Measurements from ENCODE around the gene ESPN. TPM values are rescaled to one million over a fixed set of nuclear protein-coding genes. Genes with fewer than 3 reads are reported as not detected.

The ESPN gene
- total RNA-seq, 1 donor from 2014 or later = 0.36 TPM

DNA sequence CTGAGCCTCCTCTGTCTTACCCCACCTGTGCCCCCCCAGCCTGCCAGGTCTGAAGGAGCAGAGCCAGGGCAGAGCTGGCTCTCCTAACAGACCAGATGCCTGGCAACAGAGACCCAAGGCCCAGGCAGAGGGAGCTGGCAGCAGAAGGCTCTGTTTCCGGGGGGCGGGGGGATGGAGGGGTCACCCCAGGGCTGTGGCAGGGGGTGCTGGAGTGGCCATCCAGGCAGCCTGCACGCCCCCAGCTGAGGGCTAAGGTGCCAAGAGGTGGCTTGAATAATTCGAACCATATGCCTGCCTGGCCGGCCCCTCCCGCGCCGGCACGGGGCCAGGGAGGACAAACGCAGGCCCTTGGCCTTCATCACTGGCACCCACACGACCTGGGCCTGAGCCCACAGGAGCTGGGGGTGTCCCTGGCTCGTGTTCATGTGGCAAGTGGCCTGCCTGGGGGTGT is 82.9 kb downstream of the ESPN start:
- Mint-ChIP-seq H3K4me3 (ENCODE audit: unreplicated experiment) (no peak overlapping the region), H3K27ac (ENCODE audit: unreplicated experiment) (no peak overlapping the region), H3K9me3 (ENCODE audit: unreplicated experiment) (no peaks in the 10 kb centered on the region), H3K4me1 (ENCODE audit: unreplicated experiment) (no peaks in the 10 kb centered on the region), H3K27me3 (ENCODE audit: unreplicated experiment) (peaks cover 12% of the 10 kb centered on the region), H3K36me3 (ENCODE audit: low read depth, unreplicated experiment) (no peaks in the 10 kb centered on the region)
- TF ChIP-seq, protein P1, sequence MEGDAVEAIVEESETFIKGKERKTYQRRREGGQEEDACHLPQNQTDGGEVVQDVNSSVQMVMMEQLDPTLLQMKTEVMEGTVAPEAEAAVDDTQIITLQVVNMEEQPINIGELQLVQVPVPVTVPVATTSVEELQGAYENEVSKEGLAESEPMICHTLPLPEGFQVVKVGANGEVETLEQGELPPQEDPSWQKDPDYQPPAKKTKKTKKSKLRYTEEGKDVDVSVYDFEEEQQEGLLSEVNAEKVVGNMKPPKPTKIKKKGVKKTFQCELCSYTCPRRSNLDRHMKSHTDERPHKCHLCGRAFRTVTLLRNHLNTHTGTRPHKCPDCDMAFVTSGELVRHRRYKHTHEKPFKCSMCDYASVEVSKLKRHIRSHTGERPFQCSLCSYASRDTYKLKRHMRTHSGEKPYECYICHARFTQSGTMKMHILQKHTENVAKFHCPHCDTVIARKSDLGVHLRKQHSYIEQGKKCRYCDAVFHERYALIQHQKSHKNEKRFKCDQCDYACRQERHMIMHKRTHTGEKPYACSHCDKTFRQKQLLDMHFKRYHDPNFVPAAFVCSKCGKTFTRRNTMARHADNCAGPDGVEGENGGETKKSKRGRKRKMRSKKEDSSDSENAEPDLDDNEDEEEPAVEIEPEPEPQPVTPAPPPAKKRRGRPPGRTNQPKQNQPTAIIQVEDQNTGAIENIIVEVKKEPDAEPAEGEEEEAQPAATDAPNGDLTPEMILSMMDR (IDR thresholded peaks at IDR 0.05; ENCODE audit: unreplicated experiment) = no peak
- no peak for DNase-seq (ENCODE audit: low spot score)

DNA sequence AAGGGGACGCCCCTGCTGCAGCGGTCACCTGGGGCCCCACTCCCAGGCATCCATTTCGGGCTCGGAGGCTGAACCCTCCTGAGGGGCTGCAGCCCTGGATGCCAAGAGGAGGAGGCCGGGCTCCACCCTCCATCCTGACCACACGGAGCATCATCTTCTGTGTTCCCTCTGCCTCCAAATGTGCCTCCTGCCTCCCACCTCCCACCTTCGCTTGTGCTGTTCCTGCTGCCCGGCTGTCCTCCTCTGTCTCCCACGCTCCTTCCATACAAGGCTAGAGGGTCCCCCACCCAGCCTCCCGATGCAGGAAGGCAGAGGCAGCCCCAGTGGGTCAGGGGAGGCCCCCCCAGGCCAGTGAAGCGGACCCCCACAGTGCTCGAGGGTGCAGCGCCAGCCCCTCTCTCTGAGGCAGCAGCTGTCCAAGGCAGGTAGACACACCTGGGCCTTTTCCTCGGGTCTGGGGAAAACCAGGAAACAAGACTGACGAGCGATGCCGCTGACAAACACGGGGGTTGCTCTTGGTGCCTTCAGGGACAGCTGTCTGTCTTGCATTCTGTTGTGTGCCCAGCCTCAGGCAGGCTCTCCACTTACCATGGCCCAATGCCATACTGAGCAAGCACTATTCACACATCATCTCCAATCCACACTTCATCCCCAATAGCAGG is 83.7 kb downstream of the ESPN start:
- H3K27ac Mint-ChIP-seq (ENCODE audit: unreplicated experiment) = no peak overlapping the region
- H3K27me3 Mint-ChIP-seq (ENCODE audit: unreplicated experiment) = peaks cover 12% of the 10 kb centered on the region
- no peak for DNase-seq (ENCODE audit: low spot score)
- no peaks in the 10 kb centered on the region for H3K4me1 Mint-ChIP-seq (ENCODE audit: unreplicated experiment)
- TF ChIP-seq, protein P1 (IDR thresholded peaks at IDR 0.05; ENCODE audit: unreplicated experiment) = no peak
- H3K36me3 Mint-ChIP-seq (ENCODE audit: low read depth, unreplicated experiment) = no peaks in the 10 kb centered on the region
- no peak overlapping the region for H3K4me3 Mint-ChIP-seq (ENCODE audit: unreplicated experiment)
- H3K9me3 Mint-ChIP-seq (ENCODE audit: unreplicated experiment) = no peaks in the 10 kb centered on the region

DNA sequence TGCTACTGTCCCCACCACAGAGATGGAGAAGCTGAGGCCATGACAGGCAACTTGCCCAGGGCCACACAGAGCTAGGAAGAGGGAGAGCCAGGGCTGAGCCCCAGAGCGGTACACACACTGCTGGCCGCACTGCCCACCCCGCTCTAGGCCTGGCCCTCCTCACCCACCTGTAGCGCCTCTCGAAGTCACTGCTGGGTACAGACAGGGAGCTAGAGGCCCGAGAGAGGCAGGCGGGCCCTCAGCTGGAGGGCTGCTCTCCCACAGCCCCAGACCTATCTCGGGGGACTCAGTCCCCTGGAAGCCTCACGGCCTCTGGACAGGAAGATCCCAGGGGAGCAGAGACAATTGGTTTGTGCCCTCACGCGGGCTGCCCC is 84.2 kb downstream of the ESPN start:
- H3K9me3 Mint-ChIP-seq (ENCODE audit: unreplicated experiment) = no peaks in the 10 kb centered on the region
- no peaks in the 10 kb centered on the region for H3K36me3 Mint-ChIP-seq (ENCODE audit: low read depth, unreplicated experiment)
- TF ChIP-seq, protein P1 (IDR thresholded peaks at IDR 0.05; ENCODE audit: unreplicated experiment) = no peak
- H3K27me3 Mint-ChIP-seq (ENCODE audit: unreplicated experiment) = peaks cover 12% of the 10 kb centered on the region
- no peak for DNase-seq (ENCODE audit: low spot score)
- H3K4me1 Mint-ChIP-seq (ENCODE audit: unreplicated experiment) = no peaks in the 10 kb centered on the region
- H3K4me3 Mint-ChIP-seq (ENCODE audit: unreplicated experiment) = no peak overlapping the region
- H3K27ac Mint-ChIP-seq (ENCODE audit: unreplicated experiment) = no peak overlapping the region

DNA sequence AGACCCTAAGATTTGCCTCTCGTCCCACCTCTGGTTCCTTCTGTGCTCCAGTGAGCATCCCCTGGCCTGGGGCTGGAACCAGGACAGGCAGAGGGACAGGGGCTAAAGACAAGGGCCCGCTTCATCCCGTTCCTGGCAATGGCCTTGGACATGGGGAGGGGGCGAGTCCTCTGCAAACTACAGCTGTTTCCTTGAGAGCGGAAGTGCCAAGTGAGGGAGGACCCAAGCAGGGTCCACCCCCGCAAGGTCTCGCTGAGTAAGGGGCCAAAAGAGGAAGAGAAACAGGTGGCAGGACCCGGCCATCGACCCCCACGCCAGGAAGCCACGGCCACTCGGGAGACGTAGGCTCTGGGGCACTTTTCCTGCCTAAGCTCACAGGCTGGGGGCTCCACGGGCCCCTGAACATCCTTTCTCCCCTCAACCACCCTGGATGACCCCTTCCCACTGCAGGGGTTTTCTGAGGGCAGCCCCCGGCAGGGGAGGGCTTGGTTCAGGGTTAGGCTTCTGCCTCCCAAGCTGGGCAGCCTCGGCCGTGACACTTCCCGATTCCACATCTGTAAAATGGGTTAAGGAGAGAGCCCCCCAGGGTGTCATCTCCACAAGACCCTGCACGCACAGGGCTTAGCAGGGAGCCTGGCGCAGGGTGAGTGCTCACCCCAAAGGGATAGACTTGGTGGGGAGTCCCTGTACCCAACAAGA is 84.8 kb downstream of the ESPN start:
- Mint-ChIP-seq H3K4me1 (ENCODE audit: unreplicated experiment) (no peaks in the 10 kb centered on the region), H3K9me3 (ENCODE audit: unreplicated experiment) (no peaks in the 10 kb centered on the region), H3K27me3 (ENCODE audit: unreplicated experiment) (peaks cover 12% of the 10 kb centered on the region), H3K27ac (ENCODE audit: unreplicated experiment) (no peak overlapping the region), H3K4me3 (ENCODE audit: unreplicated experiment) (no peak overlapping the region), H3K36me3 (ENCODE audit: low read depth, unreplicated experiment) (no peaks in the 10 kb centered on the region)
- TF ChIP-seq, protein P1 (IDR thresholded peaks at IDR 0.05; ENCODE audit: unreplicated experiment) = no peak
- no peak for DNase-seq (ENCODE audit: low spot score)

DNA sequence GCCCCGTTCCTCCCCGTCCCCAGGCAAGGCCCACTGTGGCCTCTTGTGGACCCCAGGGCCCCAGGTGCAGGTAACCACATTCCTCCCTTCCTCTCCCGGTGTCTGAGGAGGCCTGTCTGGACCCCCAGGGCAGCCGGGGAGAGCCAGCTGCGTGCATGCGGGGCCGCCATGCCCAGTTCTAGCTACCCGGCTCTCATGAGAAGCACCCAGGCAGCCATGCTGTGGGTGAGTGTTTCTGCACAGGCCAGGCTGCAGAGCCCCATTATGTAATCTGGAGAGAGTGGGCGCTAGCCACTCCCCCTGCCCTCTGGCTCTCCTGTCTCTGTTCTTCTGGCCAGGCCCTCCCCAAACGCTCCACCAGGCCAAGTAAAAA is 85.3 kb downstream of the ESPN start:
- TF ChIP-seq, protein P1 (IDR thresholded peaks at IDR 0.05; ENCODE audit: unreplicated experiment) = no peak
- no peaks in the 10 kb centered on the region for H3K36me3 Mint-ChIP-seq (ENCODE audit: low read depth, unreplicated experiment)
- H3K9me3 Mint-ChIP-seq (ENCODE audit: unreplicated experiment) = no peaks in the 10 kb centered on the region
- no peak overlapping the region for H3K4me3 Mint-ChIP-seq (ENCODE audit: unreplicated experiment)
- peaks cover 12% of the 10 kb centered on the region for H3K27me3 Mint-ChIP-seq (ENCODE audit: unreplicated experiment)
- H3K27ac Mint-ChIP-seq (ENCODE audit: unreplicated experiment) = no peak overlapping the region
- no peak for DNase-seq (ENCODE audit: low spot score)
- H3K4me1 Mint-ChIP-seq (ENCODE audit: unreplicated experiment) = no peaks in the 10 kb centered on the region
